ENCODE results near the gene PRPH2. TPM values are rescaled to one million over a fixed set of nuclear protein-coding genes. Genes with fewer than 3 reads are reported as not detected.

PRPH2 gene
- total RNA-seq, 6 experiments from 2014 or later: 0.19 to 2.0 (median 0.37) TPM

DNA sequence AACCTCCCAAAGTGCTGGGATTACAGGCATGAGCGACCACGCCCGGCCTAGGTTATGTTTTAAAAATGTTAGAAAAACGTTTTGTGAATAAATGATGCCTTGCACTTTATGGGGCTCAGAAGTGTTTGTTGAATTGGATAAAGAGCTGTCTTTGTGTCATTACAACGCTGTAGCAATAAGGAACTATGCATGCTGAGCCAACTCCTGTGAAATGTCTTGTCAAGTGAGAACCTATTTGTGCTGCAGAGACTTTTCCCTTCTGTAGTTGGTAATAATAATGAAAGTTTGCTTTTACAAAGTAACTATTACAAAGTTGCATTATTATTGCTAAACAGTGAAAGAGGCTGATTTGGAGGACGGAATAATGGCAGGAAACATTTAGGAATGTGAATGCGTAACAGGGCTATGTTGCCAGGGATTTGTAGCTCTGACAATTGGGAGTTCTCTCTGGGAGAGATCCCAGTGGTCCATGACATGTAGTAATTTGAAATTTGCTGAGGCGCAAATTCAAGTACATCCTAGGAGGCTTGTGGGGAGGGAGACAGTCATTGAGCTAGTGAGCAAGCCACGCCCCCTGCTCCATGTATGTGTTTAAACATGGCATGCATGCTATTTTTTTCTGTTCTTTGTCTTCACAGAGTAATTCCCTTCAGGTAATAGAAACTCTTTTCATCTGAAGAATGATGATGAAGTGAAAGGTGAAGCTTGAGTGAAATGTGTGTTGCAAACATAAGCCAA, 42.7 kb upstream of the PRPH2 start:
- peak overlapping the region; percentile 88 for H3K27ac Mint-ChIP-seq
- H3K27me3 Mint-ChIP-seq (ENCODE audit: insufficient read depth): no peaks in the 10 kb centered on the region

DNA sequence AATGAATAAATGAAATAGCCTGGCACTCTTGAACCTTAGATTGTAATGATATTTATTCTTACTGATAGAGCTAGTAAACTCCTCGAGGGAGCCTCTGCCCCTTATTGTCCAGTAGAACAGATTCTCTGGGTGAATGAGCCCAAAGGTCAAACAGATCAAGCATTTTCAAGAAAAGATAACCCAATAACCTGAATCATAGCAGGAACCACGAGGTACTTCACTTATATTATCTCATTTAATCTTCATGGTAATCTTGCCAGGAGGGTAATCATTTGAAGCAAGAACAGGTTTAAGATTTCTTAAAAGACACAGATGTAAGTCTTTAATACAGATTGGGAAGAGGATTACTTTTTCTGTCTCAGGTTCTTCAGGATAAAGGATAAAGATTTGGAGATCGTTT, 40.6 kb upstream of the PRPH2 start:
- DNase-seq: no peak
- TF ChIP-seq, protein P1, sequence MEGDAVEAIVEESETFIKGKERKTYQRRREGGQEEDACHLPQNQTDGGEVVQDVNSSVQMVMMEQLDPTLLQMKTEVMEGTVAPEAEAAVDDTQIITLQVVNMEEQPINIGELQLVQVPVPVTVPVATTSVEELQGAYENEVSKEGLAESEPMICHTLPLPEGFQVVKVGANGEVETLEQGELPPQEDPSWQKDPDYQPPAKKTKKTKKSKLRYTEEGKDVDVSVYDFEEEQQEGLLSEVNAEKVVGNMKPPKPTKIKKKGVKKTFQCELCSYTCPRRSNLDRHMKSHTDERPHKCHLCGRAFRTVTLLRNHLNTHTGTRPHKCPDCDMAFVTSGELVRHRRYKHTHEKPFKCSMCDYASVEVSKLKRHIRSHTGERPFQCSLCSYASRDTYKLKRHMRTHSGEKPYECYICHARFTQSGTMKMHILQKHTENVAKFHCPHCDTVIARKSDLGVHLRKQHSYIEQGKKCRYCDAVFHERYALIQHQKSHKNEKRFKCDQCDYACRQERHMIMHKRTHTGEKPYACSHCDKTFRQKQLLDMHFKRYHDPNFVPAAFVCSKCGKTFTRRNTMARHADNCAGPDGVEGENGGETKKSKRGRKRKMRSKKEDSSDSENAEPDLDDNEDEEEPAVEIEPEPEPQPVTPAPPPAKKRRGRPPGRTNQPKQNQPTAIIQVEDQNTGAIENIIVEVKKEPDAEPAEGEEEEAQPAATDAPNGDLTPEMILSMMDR (IDR thresholded peaks at IDR 0.05): no peak
- Mint-ChIP-seq H3K9me3 (no peaks in the 10 kb centered on the region), H3K4me3 (no peak overlapping the region), H3K36me3 (ENCODE audit: low read depth) (no peaks in the 10 kb centered on the region), H3K4me1 (ENCODE audit: low read depth) (peaks cover 33% of the 10 kb centered on the region), H3K27me3 (ENCODE audit: insufficient read depth) (no peaks in the 10 kb centered on the region), H3K27ac (no peak overlapping the region)

More for the DNA sequence above, 42.7 kb upstream of the PRPH2 start:
- DNase-seq: no peak
- Mint-ChIP-seq H3K4me1 (ENCODE audit: low read depth) (peaks cover 43% of the 10 kb centered on the region), H3K4me3 (peak overlapping the region; percentile 41; the same call in 1 of the 2 replicates), H3K9me3 (no peaks in the 10 kb centered on the region), H3K36me3 (ENCODE audit: low read depth) (no peaks in the 10 kb centered on the region)
- TF ChIP-seq, protein P1 (IDR thresholded peaks at IDR 0.05): no peak

DNA sequence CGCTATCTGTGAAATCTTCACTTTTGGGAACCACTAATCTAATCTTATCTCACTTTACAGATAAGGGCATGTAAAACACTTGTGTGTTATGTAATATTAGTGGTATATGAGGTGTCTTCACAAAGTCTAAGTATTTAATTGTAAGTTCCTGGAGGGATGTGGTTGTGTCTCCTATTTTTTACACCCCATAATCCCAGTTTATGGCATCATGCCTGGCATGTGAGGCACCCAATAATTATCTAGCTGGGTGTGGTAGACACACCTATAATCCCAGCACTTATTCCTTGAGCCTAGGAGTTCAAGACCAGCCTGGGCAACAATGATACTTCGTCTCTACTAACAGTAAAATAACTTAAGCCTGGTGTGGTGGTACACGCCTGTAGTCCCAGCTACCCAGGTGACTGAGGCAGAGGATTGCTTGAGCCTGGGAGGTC, 40.0 kb upstream of the PRPH2 start:
- Mint-ChIP-seq H3K27me3 (ENCODE audit: insufficient read depth) (no peaks in the 10 kb centered on the region), H3K27ac (no peak overlapping the region), H3K36me3 (ENCODE audit: low read depth) (no peaks in the 10 kb centered on the region), H3K4me1 (ENCODE audit: low read depth) (peaks cover 28% of the 10 kb centered on the region), H3K9me3 (no peaks in the 10 kb centered on the region), H3K4me3 (no peak overlapping the region)
- TF ChIP-seq, protein P1 (IDR thresholded peaks at IDR 0.05): no peak
- no peak for DNase-seq

DNA sequence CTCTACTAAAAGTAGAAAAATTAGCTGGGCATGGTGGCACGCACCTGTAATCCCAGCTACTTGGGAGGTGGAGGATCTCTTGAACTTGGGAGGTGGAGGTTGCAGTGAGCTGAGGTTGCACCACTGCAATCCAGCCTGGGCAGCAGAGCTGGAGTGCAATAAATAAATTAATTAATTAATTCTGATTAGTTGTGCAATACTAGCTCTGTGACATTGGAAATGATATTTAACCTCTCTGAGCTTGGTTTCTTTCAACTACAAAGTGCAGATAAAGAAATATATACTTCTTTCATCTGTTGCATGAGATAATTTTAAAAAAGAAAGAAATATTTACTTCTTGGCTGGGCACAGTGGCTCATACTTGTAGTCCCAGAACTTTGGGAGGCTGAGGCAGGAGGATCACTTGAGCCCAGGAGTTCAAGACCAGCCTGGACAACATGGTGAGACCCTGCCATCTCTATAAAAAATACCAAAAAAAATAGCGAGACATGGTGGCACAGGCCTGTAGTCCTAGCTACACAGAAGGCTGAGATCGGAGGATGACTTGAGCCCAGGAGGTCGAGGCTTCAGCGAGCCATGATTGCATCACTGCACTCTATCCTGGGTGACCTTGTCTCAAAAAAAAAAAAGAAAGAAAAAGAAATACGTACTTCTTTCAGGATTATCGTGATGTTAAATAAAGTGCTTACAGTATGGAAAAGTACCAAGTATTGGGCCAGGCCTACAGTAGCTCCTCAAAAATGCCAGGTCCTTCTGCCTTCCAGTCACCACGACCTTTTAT, 39.1 kb upstream of the PRPH2 start:
- Mint-ChIP-seq H3K27ac (no peak overlapping the region), H3K27me3 (ENCODE audit: insufficient read depth) (no peaks in the 10 kb centered on the region)
- DNase-seq: no peak

DNA sequence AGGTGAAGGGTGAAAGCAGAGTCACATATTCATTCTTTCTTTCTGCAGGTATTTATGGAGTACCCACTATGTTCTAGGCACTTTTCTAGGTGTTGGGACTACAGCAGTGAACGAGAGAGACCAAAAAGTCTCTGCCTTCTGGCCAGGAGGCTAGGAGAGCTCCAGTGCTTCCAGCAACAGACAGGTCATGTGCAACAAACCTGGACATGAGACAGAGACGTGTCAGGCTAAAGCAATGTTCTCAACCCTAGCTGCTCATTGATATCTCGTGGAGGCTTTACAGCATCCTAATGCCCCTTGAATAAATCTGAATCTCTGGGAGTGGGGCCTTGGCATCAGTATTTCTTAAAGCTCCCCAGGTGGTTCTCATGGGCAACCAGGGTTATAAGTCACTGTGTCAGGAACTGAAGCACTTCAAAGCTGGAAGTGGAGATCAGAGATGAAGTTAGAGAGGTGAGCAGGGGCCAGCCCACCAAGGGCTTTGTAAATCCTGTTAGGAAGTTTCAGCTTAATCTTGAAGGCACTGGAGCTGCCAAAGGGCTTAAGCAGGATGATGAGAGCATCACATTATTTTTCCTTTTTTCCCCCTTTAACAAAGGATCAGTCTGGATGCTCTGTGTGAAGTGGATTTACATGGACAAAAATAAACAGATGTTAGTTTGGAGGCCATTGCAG, 36.5 kb upstream of the PRPH2 start:
- DNase-seq: no peak
- Mint-ChIP-seq H3K36me3 (ENCODE audit: low read depth) (no peaks in the 10 kb centered on the region), H3K4me3 (no peak overlapping the region), H3K27ac (no peak overlapping the region), H3K4me1 (ENCODE audit: low read depth) (no peaks in the 10 kb centered on the region), H3K9me3 (no peaks in the 10 kb centered on the region), H3K27me3 (ENCODE audit: insufficient read depth) (no peaks in the 10 kb centered on the region)
- TF ChIP-seq, protein P1 (IDR thresholded peaks at IDR 0.05): no peak

More for the DNA sequence above, 39.1 kb upstream of the PRPH2 start:
- Mint-ChIP-seq H3K9me3 (no peaks in the 10 kb centered on the region), H3K4me1 (ENCODE audit: low read depth) (peaks cover 19% of the 10 kb centered on the region), H3K36me3 (ENCODE audit: low read depth) (no peaks in the 10 kb centered on the region), H3K4me3 (no peak overlapping the region)
- TF ChIP-seq, protein P1 (IDR thresholded peaks at IDR 0.05): no peak
